AG09319 (cell line): ENCODE measurements around the gene SPON1.
A peak's percentile ranks its signal among the peaks of the same experiment; 100 is the strongest.
"Not testable (repeated sequence)": the region's sequence is repeated elsewhere in the genome, so short reads cannot be mapped to it uniquely, and the experiment has no call there.

Source experiments
- DNase-seq: peaks from one replicate; pipeline ENCODE4 v3.0.0-alpha.2; 2010; ENCODE audit warnings: low read depth; ENCODE audit errors: extremely low read depth
- TF ChIP-seq, protein P1 (sequence below): IDR thresholded peaks from 2 replicates; pipeline ENCODE4 v1.5.1; 2011; ENCODE audit warnings: low read depth, mild to moderate bottlenecking, inconsistent platforms, low read length, moderate library complexity

SPON1 gene

DNA sequence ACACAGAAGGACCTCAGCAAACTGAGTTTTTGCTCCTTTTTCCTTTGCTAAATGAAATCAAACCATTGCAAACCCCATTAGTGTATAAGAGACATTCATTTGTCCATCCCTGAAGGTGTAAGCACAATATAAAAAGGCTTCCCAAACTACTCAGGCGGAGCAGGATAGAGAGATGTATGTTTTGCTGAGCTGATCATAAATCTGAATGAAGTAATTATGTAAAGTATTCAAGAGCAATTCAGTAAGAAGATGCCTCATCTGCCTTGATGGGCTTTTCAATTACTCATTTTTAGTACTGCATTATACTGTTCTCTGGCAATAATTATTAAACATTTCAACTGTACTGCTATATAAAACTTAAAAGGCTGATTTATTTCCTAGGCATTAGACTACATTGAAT lies 65.0 kb downstream of the SPON1 start:
- TF ChIP-seq, protein P1, sequence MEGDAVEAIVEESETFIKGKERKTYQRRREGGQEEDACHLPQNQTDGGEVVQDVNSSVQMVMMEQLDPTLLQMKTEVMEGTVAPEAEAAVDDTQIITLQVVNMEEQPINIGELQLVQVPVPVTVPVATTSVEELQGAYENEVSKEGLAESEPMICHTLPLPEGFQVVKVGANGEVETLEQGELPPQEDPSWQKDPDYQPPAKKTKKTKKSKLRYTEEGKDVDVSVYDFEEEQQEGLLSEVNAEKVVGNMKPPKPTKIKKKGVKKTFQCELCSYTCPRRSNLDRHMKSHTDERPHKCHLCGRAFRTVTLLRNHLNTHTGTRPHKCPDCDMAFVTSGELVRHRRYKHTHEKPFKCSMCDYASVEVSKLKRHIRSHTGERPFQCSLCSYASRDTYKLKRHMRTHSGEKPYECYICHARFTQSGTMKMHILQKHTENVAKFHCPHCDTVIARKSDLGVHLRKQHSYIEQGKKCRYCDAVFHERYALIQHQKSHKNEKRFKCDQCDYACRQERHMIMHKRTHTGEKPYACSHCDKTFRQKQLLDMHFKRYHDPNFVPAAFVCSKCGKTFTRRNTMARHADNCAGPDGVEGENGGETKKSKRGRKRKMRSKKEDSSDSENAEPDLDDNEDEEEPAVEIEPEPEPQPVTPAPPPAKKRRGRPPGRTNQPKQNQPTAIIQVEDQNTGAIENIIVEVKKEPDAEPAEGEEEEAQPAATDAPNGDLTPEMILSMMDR = no peak
- no peak for DNase-seq

GRCh38 chr11:14029440-14029839 lies 66.9 kb downstream of the SPON1 start:
- TF ChIP-seq, protein P1 = no peak
- DNase-seq = no peak

DNA sequence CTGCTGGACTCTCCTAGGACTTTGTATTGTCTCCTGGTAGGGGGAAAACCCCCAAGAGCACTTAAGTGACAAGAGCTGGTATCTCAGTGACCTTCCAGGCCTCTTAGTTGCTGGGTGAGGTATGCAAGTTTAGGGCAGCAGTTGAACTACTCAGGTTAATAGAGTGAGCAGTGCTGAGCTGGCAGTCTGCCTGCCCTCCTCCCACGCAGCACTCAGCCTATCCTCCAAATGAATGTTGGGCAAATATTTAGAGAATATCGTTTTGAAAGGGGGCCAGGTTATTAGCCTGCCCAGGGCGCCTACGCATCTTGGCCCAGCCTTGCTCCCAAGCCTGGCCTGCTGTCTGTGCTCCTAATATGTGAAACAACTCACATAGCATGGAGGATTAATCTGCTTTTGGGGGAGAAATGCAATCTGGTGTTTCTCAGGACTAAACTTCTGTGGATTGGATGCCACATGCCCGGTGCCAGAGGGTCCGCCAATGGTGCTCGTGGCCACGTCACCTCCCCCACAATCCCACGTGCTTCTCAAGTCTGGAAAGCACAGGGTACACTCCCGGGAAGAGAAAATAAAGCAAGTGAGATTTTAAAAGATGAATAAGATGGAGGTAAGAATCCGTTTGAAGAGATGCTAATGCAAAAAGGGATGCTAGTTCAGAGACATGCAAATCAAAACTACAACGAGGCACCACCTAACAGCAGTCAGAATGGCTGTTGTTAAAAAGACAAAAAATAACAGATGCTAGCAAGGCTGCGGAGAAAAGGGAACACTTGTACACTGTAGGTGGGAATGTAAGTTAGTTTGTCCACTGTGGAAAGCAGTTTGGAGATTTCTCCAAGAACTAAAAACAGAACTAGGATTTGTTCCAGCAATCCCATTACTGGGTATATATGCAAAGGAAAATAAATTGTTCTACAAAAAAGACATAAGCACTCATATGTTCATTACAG lies 67.7 kb downstream of the SPON1 start:
- DNase-seq = peak; percentile 40
- TF ChIP-seq, protein P1 = no peak

- not testable (repeated sequence) for DNase-seq
Observed at GRCh38 chr11:14035526-14035925, 73.0 kb downstream of the SPON1 start.

GRCh38 chr11:14036469-14036868 lies 73.9 kb downstream of the SPON1 start:
- TF ChIP-seq, protein P1 = no peak
- DNase-seq = no peak

GRCh38 chr11:14041040-14041439 lies 78.5 kb downstream of the SPON1 start:
- no peak for DNase-seq
- TF ChIP-seq, protein P1 = peak; percentile 25

- TF ChIP-seq, protein P1 = no peak
- DNase-seq = no peak
Observed at GRCh38 chr11:14041565-14041964, 79.0 kb downstream of the SPON1 start.
